Amygdala (tissue), 56 donors: ENCODE data around the gene PLEKHG4.

Experiments
- DNase-seq, 56 donors: peaks; one replicate each; lab custom pipeline; 2025; lab: John Stamatoyannopoulos, UW

The PLEKHG4 gene

GRCh38 chr16:67279296-67280089 lies at the start of gene PLEKHG4:
TSS of gene PLEKHG4 (plus strand) at chr16:67279532. CDS start at chr16:67280045, 513 bp downstream.
- peak in 16 of 56 donors; percentile 4 to 63 (median 26) for DNase-seq

GRCh38 chr16:67229906-67230808 lies 49.2 kb upstream of the PLEKHG4 start:
- no peak for DNase-seq

GRCh38 chr16:67230809-67231660 lies 48.3 kb upstream of the PLEKHG4 start:
- DNase-seq = no peak

- no peak for DNase-seq
Observed at GRCh38 chr16:67233596-67233995, 45.7 kb upstream of the PLEKHG4 start.

- DNase-seq = no peak
Observed at GRCh38 chr16:67234180-67234597, 45.1 kb upstream of the PLEKHG4 start.

GRCh38 chr16:67235816-67236562 lies 43.3 kb upstream of the PLEKHG4 start:
- peak in 6 of 56 donors; percentile 14 to 63 (median 28) for DNase-seq

GRCh38 chr16:67236563-67237395 lies 42.6 kb upstream of the PLEKHG4 start:
- peak in 19 of 56 donors; percentile 17 to 73 (median 43) for DNase-seq

GRCh38 chr16:67237396-67238277 lies 41.7 kb upstream of the PLEKHG4 start:
- DNase-seq = no peak

GRCh38 chr16:67238278-67238575 lies 41.1 kb upstream of the PLEKHG4 start:
- no peak for DNase-seq

- DNase-seq = no peak
Observed at GRCh38 chr16:67238806-67239470, 40.4 kb upstream of the PLEKHG4 start.

GRCh38 chr16:67240506-67240905 lies 38.8 kb upstream of the PLEKHG4 start:
- DNase-seq = no peak

- peak in 4 of 56 donors; percentile 10 to 39 (median 20) for DNase-seq
Observed at GRCh38 chr16:67241008-67241900, 38.1 kb upstream of the PLEKHG4 start.

- no peak for DNase-seq
Observed at GRCh38 chr16:67242138-67242730, 37.1 kb upstream of the PLEKHG4 start.

GRCh38 chr16:67243481-67243880 lies 35.9 kb upstream of the PLEKHG4 start:
- DNase-seq = no peak

- peak in 18 of 56 donors; percentile 11 to 61 (median 30) for DNase-seq
Observed at GRCh38 chr16:67244387-67245185, 34.7 kb upstream of the PLEKHG4 start.
